Peyer's patch (tissue), 4 donors: ENCODE measurements around the gene C17orf75. TPM values are rescaled to one million over a fixed set of nuclear protein-coding genes. Genes with fewer than 3 reads are reported as not detected.
"Not testable (repeated sequence)": the region's sequence is repeated elsewhere in the genome, so short reads cannot be mapped to it uniquely, and the experiment has no call there.

Experiments used
- DNase-seq, 3 donors: peaks; one replicate each; pipeline ENCODE4 v3.0.0-alpha.2; 2017 to 2019
- H3K27ac ChIP-seq, 4 donors: fragments of 200-600 bp; sonication (generic); one replicate each; pipeline ENCODE4 v1.5.1; 2016 to 2019
- H3K27me3 ChIP-seq, 2 donors: fragments of 200-600 bp; sonication (generic); one replicate each; pipeline ENCODE4 v1.5.1; 2019
- H3K36me3 ChIP-seq, 3 donors: fragments of 200-600 bp; sonication (generic); one replicate each; pipeline ENCODE4 v1.5.1; 2016 to 2019
- H3K4me1 ChIP-seq, 4 donors: fragments of 200-600 bp; sonication (generic); one replicate each; pipeline ENCODE4 v1.5.1; 2016 to 2019
- H3K4me3 ChIP-seq, 4 donors: fragments of 200-600 bp; sonication (generic); 1 replicate in 3 of 4; 2 replicates in 1 of 4; pipeline ENCODE4 v1.5.1; 2016 to 2019; ENCODE audit warnings: mild to moderate bottlenecking in 1 of 4
- H3K9me3 ChIP-seq, 4 donors: fragments of 200-600 bp; sonication (generic); one replicate each; pipeline ENCODE4 v1.5.1; 2016 to 2019; ENCODE audit warnings: mild to moderate bottlenecking in 1 of 4
- POLR2A ChIP-seq, 2 donors: fragments of 450-650 bp; IDR thresholded peaks; one replicate each; pipeline ENCODE4 v1.5.1; 2017; ENCODE audit warnings: antibody characterized with exemption in 2 of 2, mild to moderate bottlenecking in 2 of 2, moderate library complexity in 2 of 2
- total RNA-seq, 4 donors: library from RNA; depleted of rRNA; stranded (reverse); fragments of >200 nt; gene quantifications; one replicate each; pipeline ENCODE4 v1.1.0, GENCODE V29; 2016
- TF ChIP-seq, protein P1 (sequence below), 6 experiments: fragments of 450-650 bp in 4 of 6; fragments of 200-600 bp in 2 of 6; sonication (generic) in 1 of 6; IDR thresholded peaks; one replicate each; pipeline ENCODE4 v1.5.1; 2017 to 2019; ENCODE audit warnings: antibody characterized with exemption in 6 of 6, mild to moderate bottlenecking in 3 of 6, moderate library complexity in 1 of 6

Gene C17orf75, protein sequence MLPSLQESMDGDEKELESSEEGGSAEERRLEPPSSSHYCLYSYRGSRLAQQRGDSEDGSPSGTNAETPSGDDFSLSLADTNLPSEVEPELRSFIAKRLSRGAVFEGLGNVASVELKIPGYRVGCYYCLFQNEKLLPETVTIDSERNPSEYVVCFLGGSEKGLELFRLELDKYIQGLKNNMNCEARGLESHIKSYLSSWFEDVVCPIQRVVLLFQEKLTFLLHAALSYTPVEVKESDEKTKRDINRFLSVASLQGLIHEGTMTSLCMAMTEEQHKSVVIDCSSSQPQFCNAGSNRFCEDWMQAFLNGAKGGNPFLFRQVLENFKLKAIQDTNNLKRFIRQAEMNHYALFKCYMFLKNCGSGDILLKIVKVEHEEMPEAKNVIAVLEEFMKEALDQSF
- 10 to 100 TPM in 3 of 4 donors, 1 to 10 TPM in 1; 7.4 to 21.6 (median 14.3) TPM for total RNA-seq

- peak within 1 kb of the TSS; percentile 60 to 85 (median 74) for H3K27ac ChIP-seq
- peak within 1 kb of the TSS; percentile 56 to 84 (median 68) for H3K4me3 ChIP-seq
- DNase-seq, result peak; percentile 71 to 85 (median 84)
- peak in 1 of 2 donors; percentile 47 for TF ChIP-seq POLR2A (IDR thresholded peaks at IDR 0.05)
- TF ChIP-seq, protein P1, sequence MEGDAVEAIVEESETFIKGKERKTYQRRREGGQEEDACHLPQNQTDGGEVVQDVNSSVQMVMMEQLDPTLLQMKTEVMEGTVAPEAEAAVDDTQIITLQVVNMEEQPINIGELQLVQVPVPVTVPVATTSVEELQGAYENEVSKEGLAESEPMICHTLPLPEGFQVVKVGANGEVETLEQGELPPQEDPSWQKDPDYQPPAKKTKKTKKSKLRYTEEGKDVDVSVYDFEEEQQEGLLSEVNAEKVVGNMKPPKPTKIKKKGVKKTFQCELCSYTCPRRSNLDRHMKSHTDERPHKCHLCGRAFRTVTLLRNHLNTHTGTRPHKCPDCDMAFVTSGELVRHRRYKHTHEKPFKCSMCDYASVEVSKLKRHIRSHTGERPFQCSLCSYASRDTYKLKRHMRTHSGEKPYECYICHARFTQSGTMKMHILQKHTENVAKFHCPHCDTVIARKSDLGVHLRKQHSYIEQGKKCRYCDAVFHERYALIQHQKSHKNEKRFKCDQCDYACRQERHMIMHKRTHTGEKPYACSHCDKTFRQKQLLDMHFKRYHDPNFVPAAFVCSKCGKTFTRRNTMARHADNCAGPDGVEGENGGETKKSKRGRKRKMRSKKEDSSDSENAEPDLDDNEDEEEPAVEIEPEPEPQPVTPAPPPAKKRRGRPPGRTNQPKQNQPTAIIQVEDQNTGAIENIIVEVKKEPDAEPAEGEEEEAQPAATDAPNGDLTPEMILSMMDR (IDR thresholded peaks at IDR 0.05), result no peak
- peaks cover 0 to 22% (median 0%) of the 10 kb centered on the region in 3 donors for H3K36me3 ChIP-seq
- H3K9me3 ChIP-seq, result no peaks in the 10 kb centered on the region
- H3K4me1 ChIP-seq, result peaks cover 0 to 14% (median 0%) of the 10 kb centered on the region in 4 donors
- no peaks in the 10 kb centered on the region for H3K27me3 ChIP-seq
These were observed at the start of gene C17orf75 for GRCh38 chr17:32341857-32342602. C17orf75 (minus strand) TSS chr17:32342173; CDS start chr17:32342139, 34 bp downstream.

- Histone ChIP-seq H3K9me3 (no peaks in the 10 kb centered on the region), H3K4me1 (no peaks in the 10 kb centered on the region)
- TF ChIP-seq, protein P1 (IDR thresholded peaks at IDR 0.05), result no peak
- TF ChIP-seq POLR2A (IDR thresholded peaks at IDR 0.05), result no peak
These were observed 46.9 kb upstream of the C17orf75 start for GRCh38 chr17:32388613-32389459.

GRCh38 chr17:32388128-32388527 lies 46.2 kb upstream of the C17orf75 start:
- H3K4me3 ChIP-seq, H3K4me1 ChIP-seq, H3K36me3 ChIP-seq, H3K9me3 ChIP-seq, H3K27ac ChIP-seq, H3K27me3 ChIP-seq, DNase-seq: not testable (repeated sequence)

More at GRCh38 chr17:32388613-32389459, 46.9 kb upstream of the C17orf75 start:
- H3K4me3 ChIP-seq, result no peak overlapping the region
- no peak for DNase-seq
- no peaks in the 10 kb centered on the region for H3K27me3 ChIP-seq
- H3K27ac ChIP-seq, result no peak overlapping the region
- no peaks in the 10 kb centered on the region for H3K36me3 ChIP-seq

GRCh38 chr17:32386844-32387243 lies 44.9 kb upstream of the C17orf75 start:
- Histone ChIP-seq H3K4me1 (no peaks in the 10 kb centered on the region), H3K27ac (no peak overlapping the region), H3K4me3 (no peak overlapping the region), H3K9me3 (no peaks in the 10 kb centered on the region), H3K27me3 (no peaks in the 10 kb centered on the region), H3K36me3 (peaks cover 0 to 8% (median 0%) of the 10 kb centered on the region in 3 donors)
- no peak for DNase-seq
- TF ChIP-seq POLR2A (IDR thresholded peaks at IDR 0.05), result no peak
- TF ChIP-seq, protein P1 (IDR thresholded peaks at IDR 0.05), result no peak

- peaks cover 0 to 13% (median 0%) of the 10 kb centered on the region in 3 donors for H3K36me3 ChIP-seq
- no peak overlapping the region for H3K4me3 ChIP-seq
- no peak for DNase-seq
- no peaks in the 10 kb centered on the region for H3K4me1 ChIP-seq
- H3K9me3 ChIP-seq, result no peaks in the 10 kb centered on the region
- no peaks in the 10 kb centered on the region for H3K27me3 ChIP-seq
- no peak overlapping the region for H3K27ac ChIP-seq
- TF ChIP-seq, protein P1 (IDR thresholded peaks at IDR 0.05), result no peak
- no peak for TF ChIP-seq POLR2A (IDR thresholded peaks at IDR 0.05)
These were observed 44.0 kb upstream of the C17orf75 start for GRCh38 chr17:32385971-32386370.
